Epithelial cell of proximal tubule (primary cell): ENCODE data around the gene SAXO1. TPM values are rescaled to one million over a fixed set of nuclear protein-coding genes. Genes with fewer than 3 reads are reported as not detected.

Experiments
- DNase-seq: peaks from one replicate; pipeline ENCODE4 v3.0.0-alpha.2; 2011; ENCODE audit warnings: low read depth
- H3K4me3 ChIP-seq: 2 replicates; pipeline ENCODE4 v1.5.1; 2011; ENCODE audit warnings: low read depth, mild to moderate bottlenecking, low read length
- CTCF ChIP-seq: conservative IDR thresholded peaks from 2 replicates; pipeline ENCODE4 v1.5.1; 2012; ENCODE audit warnings: low read depth, mild to moderate bottlenecking, low read length
- total RNA-seq: library from RNA; depleted of rRNA; stranded (reverse); fragments of >200 nt; gene quantifications from 2 replicates; pipeline ENCODE4 v1.2.3, GENCODE V29; 2015

The SAXO1 gene
- total RNA-seq, 1 donor from 2014 or later = not detected

GRCh38 chr9:18911714-18912342, 121.2 kb downstream of the SAXO1 start:
- DNase-seq = no peak
- no peak overlapping the region for H3K4me3 ChIP-seq
- TF ChIP-seq CTCF = no peak

- no peak for DNase-seq
- TF ChIP-seq CTCF = no peak
- H3K4me3 ChIP-seq = no peak overlapping the region
Observed at GRCh38 chr9:18910916-18911315, 122.1 kb downstream of the SAXO1 start.

- DNase-seq = no peak
Observed at GRCh38 chr9:18910435-18910834, 122.6 kb downstream of the SAXO1 start.

GRCh38 chr9:18909140-18910018, 123.6 kb downstream of the SAXO1 start:
- H3K4me3 ChIP-seq = no peak overlapping the region
- TF ChIP-seq CTCF = no peak
- DNase-seq = no peak

More at GRCh38 chr9:18910435-18910834, 122.6 kb downstream of the SAXO1 start:
- no peak overlapping the region for H3K4me3 ChIP-seq
- TF ChIP-seq CTCF = no peak

GRCh38 chr9:18907927-18908625, 124.9 kb downstream of the SAXO1 start:
- no peak overlapping the region for H3K4me3 ChIP-seq
- no peak for TF ChIP-seq CTCF
- no peak for DNase-seq

GRCh38 chr9:18906656-18907395, 126.2 kb downstream of the SAXO1 start:
- TF ChIP-seq CTCF = no peak
- H3K4me3 ChIP-seq = no peak overlapping the region
- DNase-seq = no peak
